ENCODE measurements around the gene TOM1L2. TPM values are rescaled to one million over a fixed set of nuclear protein-coding genes. Genes with fewer than 3 reads are reported as not detected.

TOM1L2 gene
- total and polyA plus RNA-seq, 9 donors = 18.5 to 40.1 (median 30.2) TPM

DNA sequence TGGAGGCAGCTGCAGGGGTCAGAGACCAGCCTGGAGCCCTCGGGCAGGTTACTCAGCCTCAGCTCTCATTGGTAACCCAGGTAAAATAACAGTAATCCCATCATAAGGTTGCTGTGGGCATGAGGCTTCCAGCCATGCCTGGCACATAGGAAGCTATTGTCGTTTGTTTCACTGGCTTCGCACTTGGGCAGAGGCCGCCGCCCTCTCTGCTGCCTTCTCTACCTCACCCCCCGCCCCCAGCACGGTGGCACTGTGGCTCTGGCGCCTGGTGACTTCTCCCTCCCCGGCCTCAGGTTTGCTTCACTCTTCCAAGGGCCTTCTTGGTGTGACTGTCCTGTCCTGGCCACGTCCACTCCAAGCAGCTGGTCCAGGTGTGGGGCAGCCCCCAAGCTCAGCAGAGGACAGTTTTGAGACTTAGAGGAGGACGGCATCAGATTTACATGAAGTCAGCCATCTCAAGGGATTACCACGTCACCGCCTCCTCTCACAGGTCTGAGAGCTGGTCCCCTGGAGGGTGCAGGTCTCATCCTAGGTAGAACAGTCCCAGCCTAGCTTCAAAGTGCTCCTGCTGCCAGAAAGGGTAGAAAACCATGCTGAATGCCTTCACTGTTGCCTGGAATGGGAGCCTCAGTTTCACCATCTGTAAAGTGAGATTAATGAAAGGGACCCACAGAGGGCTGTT, 170.3 kb downstream of the TOM1L2 start:
- no peak for DNase-seq
- Histone ChIP-seq H3K4me3 (ENCODE audit: low read length) (no peak overlapping the region), H3K27me3 (ENCODE audit: control insufficient read depth, insufficient read depth, low read length) (no peaks in the 10 kb centered on the region), H3K27ac (ENCODE audit: low read length) (no peak overlapping the region), H3K36me3 (ENCODE audit: control insufficient read depth, insufficient read depth, low read length) (peaks cover 70% of the 10 kb centered on the region), H3K4me1 (ENCODE audit: control insufficient read depth, insufficient read depth, low read length) (peaks cover 24% of the 10 kb centered on the region), H3K9me3 (replicated peaks; ENCODE audit: control insufficient read depth, low read depth, low read length) (no peaks in the 10 kb centered on the region)
- 84% methylated on average over 12 of the region's 13 CpGs for WGBS (ENCODE audit: insufficient coverage)

DNA sequence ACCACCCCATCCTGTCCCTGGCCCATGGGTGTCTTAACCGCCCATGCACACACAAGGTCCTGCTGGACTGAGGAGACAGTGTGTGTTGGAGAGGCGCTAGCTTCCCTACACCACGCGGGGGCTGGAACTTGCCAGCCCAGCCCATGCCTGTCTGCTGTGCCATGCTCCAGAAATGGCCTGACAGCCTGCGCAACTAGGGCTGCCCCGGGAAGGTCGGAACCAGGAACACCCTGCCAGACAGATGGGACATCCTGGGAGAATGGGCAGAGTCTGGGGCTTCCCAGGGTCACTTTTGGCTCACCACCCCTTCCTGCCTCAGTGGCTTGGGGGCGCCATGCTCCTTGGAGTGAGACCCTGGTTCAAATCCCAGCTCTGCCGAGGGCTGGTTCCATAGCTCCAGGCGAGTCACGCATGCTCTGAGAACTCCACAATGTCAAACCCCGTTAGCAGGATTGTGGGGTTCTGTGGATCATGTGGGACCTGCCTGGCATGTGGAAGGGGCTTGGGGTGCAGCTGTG, 171.6 kb downstream of the TOM1L2 start:
- 84% methylated on average over 8 of the region's 12 CpGs for WGBS (ENCODE audit: insufficient coverage)
- Histone ChIP-seq H3K4me1 (ENCODE audit: control insufficient read depth, insufficient read depth, low read length) (peaks cover 13% of the 10 kb centered on the region), H3K27ac (ENCODE audit: low read length) (no peak overlapping the region), H3K36me3 (ENCODE audit: control insufficient read depth, insufficient read depth, low read length) (peaks cover 74% of the 10 kb centered on the region), H3K27me3 (ENCODE audit: control insufficient read depth, insufficient read depth, low read length) (no peaks in the 10 kb centered on the region), H3K4me3 (ENCODE audit: low read length) (no peak overlapping the region), H3K9me3 (replicated peaks; ENCODE audit: control insufficient read depth, low read depth, low read length) (no peaks in the 10 kb centered on the region)
- no peak for DNase-seq

DNA sequence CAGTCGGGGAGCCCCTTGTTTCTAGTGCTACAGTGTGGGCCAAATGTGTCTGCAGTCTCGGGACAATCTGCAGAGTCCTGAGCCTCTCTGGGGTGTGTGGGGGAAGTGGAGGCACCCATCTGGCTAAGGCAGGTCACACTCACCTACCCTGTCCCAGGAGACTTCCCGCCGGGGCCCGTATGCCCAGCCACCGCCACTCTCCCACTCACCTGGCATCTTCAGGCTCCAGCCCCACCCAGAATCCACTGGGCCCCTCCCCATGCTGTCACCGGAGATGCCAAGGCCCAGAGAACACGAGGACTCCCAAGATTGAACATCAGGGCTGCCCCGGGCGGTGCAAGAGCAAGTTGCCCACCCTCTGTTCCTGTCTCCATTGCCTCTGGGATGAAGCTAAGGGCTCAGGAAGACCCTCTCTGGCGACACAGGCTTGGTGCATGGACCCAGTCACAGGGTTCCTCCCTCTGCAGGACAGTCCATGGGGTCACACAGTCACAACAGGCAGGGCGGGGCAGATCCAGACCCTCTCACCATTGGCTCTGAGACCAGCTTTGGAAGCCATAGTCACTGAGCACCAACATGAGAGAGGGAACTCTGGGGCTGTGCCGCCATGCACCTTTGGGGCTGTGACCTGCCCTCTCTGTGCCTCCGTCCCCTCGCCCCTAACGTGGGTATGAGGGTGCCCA, 173.5 kb downstream of the TOM1L2 start:
- Histone ChIP-seq H3K4me3 (ENCODE audit: low read length) (no peak overlapping the region), H3K27ac (ENCODE audit: low read length) (no peak overlapping the region), H3K9me3 (replicated peaks; ENCODE audit: control insufficient read depth, low read depth, low read length) (no peaks in the 10 kb centered on the region), H3K36me3 (ENCODE audit: control insufficient read depth, insufficient read depth, low read length) (peaks cover 80% of the 10 kb centered on the region), H3K27me3 (ENCODE audit: control insufficient read depth, insufficient read depth, low read length) (no peaks in the 10 kb centered on the region), H3K4me1 (ENCODE audit: control insufficient read depth, insufficient read depth, low read length) (peaks cover 8% of the 10 kb centered on the region)
- 77% methylated on average over 11 of the region's 16 CpGs for WGBS (ENCODE audit: insufficient coverage)
- DNase-seq = no peak

DNA sequence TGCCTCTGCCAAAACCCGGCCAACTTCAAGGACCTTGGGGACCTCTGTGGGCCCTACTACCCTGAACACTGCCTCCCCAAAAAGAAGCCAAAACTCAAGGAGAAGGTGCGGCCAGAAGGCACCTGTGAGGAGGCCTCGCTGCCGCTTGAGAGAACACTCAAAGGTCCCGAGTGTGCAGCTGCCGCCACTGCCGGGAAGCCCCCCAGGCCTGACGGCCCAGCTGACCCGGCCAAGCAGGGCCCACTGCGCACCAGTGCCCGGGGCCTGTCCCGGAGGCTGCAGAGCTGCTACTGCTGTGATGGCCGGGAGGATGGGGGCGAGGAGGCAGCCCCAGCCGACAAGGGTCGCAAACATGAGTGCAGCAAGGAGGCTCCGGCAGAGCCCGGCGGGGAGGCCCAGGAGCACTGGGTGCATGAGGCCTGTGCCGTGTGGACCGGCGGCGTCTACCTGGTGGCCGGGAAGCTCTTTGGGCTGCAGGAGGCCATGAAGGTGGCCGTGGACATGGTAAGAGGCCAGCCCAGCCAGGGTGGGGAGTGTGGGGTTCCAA, 174.1 kb downstream of the TOM1L2 start:
- Histone ChIP-seq H3K4me3 (ENCODE audit: low read length) (no peak overlapping the region), H3K36me3 (ENCODE audit: control insufficient read depth, insufficient read depth, low read length) (peaks cover 81% of the 10 kb centered on the region), H3K9me3 (replicated peaks; ENCODE audit: control insufficient read depth, low read depth, low read length) (no peaks in the 10 kb centered on the region), H3K27me3 (ENCODE audit: control insufficient read depth, insufficient read depth, low read length) (no peaks in the 10 kb centered on the region), H3K27ac (ENCODE audit: low read length) (no peak overlapping the region), H3K4me1 (ENCODE audit: control insufficient read depth, insufficient read depth, low read length) (peaks cover 12% of the 10 kb centered on the region)
- DNase-seq = no peak
- 89% methylated on average over 23 of the region's 25 CpGs for WGBS (ENCODE audit: insufficient coverage)

DNA sequence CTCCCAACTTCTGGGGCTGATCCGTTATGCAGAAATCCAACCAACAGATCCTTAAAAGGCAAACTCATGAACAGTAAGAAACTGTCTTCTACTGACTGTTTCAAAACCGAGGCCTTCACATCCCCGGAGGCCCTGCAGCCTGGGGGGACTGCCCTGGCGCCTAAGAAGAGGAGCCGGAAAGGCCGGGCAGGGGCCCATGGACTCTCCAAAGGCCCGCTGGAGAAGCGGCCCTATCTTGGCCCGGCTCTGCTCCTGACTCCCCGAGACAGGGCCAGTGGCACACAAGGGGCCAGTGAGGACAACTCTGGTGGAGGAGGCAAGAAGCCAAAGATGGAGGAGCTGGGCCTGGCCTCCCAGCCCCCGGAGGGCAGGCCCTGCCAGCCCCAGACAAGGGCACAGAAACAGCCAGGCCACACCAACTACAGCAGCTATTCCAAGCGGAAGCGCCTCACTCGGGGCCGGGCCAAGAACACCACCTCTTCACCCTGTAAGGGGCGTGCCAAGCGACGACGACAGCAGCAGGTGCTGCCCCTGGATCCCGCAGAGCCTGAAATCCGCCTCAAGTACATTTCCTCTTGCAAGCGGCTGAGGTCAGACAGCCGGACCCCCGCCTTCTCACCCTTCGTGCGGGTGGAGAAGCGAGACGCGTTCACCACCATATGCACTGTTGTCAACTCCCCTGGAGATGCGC, 174.9 kb downstream of the TOM1L2 start:
- H3K9me3 ChIP-seq (replicated peaks; ENCODE audit: control insufficient read depth, low read depth, low read length) = no peaks in the 10 kb centered on the region

DNA sequence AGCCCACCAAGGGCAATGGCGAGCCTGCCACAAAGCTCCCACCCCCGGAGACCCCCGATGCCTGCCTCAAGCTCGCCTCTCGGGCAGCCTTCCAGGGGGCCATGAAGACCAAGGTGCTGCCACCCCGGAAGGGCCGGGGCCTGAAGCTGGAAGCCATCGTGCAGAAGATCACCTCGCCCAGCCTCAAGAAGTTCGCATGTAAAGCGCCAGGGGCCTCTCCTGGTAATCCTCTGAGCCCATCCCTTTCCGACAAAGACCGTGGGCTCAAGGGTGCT, 175.5 kb downstream of the TOM1L2 start:
- peaks cover 77% of the 10 kb centered on the region for H3K36me3 ChIP-seq (ENCODE audit: control insufficient read depth, insufficient read depth, low read length)
- 93% methylated on average over 11 of the region's 13 CpGs for WGBS (ENCODE audit: insufficient coverage)
- H3K4me3 ChIP-seq (ENCODE audit: low read length) = no peak overlapping the region

More for the DNA sequence above, 174.9 kb downstream of the TOM1L2 start:
- Histone ChIP-seq H3K4me1 (ENCODE audit: control insufficient read depth, insufficient read depth, low read length) (peaks cover 21% of the 10 kb centered on the region), H3K27ac (ENCODE audit: low read length) (no peak overlapping the region), H3K36me3 (ENCODE audit: control insufficient read depth, insufficient read depth, low read length) (peaks cover 79% of the 10 kb centered on the region), H3K4me3 (ENCODE audit: low read length) (no peak overlapping the region), H3K27me3 (ENCODE audit: control insufficient read depth, insufficient read depth, low read length) (no peaks in the 10 kb centered on the region)
- 84% methylated on average over 28 of the region's 30 CpGs for WGBS (ENCODE audit: insufficient coverage)
- no peak for DNase-seq

DNA sequence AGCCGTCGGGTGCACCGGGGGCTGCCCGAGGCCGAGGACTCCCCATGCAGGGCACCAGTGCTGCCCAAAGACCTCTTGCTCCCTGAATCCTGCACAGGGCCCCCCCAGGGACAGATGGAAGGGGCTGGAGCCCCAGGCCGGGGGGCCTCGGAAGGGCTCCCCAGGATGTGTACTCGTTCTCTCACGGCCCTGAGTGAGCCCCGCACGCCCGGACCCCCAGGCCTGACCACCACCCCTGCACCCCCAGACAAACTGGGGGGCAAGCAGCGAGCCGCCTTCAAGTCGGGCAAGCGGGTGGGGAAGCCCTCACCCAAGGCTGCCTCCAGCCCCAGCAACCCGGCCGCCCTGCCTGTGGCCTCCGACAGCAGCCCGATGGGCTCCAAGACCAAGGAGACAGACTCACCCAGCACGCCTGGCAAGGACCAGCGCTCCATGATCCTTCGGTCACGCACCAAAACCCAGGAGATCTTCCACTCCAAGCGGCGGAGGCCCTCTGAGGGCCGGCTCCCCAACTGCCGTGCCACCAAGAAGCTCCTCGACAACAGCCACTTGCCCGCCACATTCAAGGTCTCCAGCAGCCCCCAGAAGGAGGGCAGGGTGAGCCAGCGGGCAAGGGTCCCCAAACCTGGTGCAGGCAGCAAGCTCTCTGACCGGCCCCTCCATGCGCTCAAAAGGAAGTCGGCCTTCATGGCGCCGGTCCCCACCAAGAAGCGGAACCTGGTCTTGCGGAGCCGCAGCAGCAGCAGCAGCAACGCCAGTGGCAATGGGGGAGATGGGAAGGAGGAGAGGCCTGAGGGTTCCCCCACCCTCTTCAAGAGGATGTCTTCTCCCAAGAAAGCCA, 176.0 kb downstream of the TOM1L2 start:
- no peaks in the 10 kb centered on the region for H3K27me3 ChIP-seq (ENCODE audit: control insufficient read depth, insufficient read depth, low read length)
- no peaks in the 10 kb centered on the region for H3K9me3 ChIP-seq (replicated peaks; ENCODE audit: control insufficient read depth, low read depth, low read length)
- WGBS (ENCODE audit: insufficient coverage) = 95% methylated on average over 30 of the region's 40 CpGs
- DNase-seq = no peak
- peaks cover 32% of the 10 kb centered on the region for H3K4me1 ChIP-seq (ENCODE audit: control insufficient read depth, insufficient read depth, low read length)
- H3K4me3 ChIP-seq (ENCODE audit: low read length) = no peak overlapping the region
- peaks cover 72% of the 10 kb centered on the region for H3K36me3 ChIP-seq (ENCODE audit: control insufficient read depth, insufficient read depth, low read length)
- H3K27ac ChIP-seq (ENCODE audit: low read length) = no peak overlapping the region

More for the DNA sequence above, 175.5 kb downstream of the TOM1L2 start:
- Histone ChIP-seq H3K27ac (ENCODE audit: low read length) (no peak overlapping the region), H3K4me1 (ENCODE audit: control insufficient read depth, insufficient read depth, low read length) (peaks cover 26% of the 10 kb centered on the region), H3K9me3 (replicated peaks; ENCODE audit: control insufficient read depth, low read depth, low read length) (no peaks in the 10 kb centered on the region), H3K27me3 (ENCODE audit: control insufficient read depth, insufficient read depth, low read length) (no peaks in the 10 kb centered on the region)
- no peak for DNase-seq

DNA sequence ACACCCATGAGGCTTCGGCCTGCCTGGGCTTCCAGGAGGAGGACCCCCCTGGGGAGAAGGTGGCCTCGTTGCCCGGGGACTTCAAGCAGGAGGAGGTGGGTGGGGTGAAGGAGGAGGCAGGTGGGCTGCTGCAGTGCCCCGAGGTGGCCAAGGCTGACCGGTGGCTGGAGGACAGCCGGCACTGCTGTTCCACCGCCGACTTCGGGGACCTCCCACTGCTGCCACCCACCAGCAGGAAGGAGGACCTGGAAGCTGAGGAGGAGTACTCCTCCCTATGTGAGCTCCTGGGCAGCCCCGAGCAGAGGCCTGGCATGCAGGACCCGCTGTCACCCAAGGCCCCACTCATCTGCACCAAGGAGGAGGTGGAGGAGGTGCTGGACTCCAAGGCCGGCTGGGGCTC, 176.9 kb downstream of the TOM1L2 start:
- Histone ChIP-seq H3K4me3 (ENCODE audit: low read length) (no peak overlapping the region), H3K27me3 (ENCODE audit: control insufficient read depth, insufficient read depth, low read length) (no peaks in the 10 kb centered on the region), H3K27ac (ENCODE audit: low read length) (no peak overlapping the region), H3K36me3 (ENCODE audit: control insufficient read depth, insufficient read depth, low read length) (peaks cover 67% of the 10 kb centered on the region), H3K4me1 (ENCODE audit: control insufficient read depth, insufficient read depth, low read length) (peaks cover 40% of the 10 kb centered on the region), H3K9me3 (replicated peaks; ENCODE audit: control insufficient read depth, low read depth, low read length) (no peaks in the 10 kb centered on the region)
- WGBS (ENCODE audit: insufficient coverage) = 83% methylated on average over 6 of the region's 12 CpGs
- DNase-seq = no peak

DNA sequence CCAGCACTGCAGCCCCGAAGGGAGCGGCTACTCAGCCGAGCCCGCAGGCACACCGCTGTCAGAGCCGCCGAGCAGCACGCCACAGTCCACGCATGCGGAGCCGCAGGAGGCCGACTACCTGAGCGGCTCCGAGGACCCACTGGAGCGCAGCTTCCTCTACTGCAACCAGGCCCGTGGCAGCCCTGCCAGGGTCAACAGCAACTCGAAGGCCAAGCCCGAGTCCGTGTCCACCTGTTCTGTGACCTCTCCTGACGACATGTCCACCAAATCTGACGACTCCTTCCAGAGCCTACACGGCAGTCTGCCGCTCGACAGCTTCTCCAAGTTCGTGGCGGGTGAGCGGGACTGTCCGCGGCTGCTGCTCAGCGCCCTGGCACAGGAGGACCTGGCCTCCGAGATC, 177.8 kb downstream of the TOM1L2 start:
- H3K4me3 ChIP-seq (ENCODE audit: low read length) = no peak overlapping the region
- H3K4me1 ChIP-seq (ENCODE audit: control insufficient read depth, insufficient read depth, low read length) = peaks cover 44% of the 10 kb centered on the region
- DNase-seq = no peak
- peaks cover 61% of the 10 kb centered on the region for H3K36me3 ChIP-seq (ENCODE audit: control insufficient read depth, insufficient read depth, low read length)
- no peaks in the 10 kb centered on the region for H3K27me3 ChIP-seq (ENCODE audit: control insufficient read depth, insufficient read depth, low read length)
- H3K27ac ChIP-seq (ENCODE audit: low read length) = no peak overlapping the region
- no peaks in the 10 kb centered on the region for H3K9me3 ChIP-seq (replicated peaks; ENCODE audit: control insufficient read depth, low read depth, low read length)
- 89% methylated on average over 31 of the region's 31 CpGs for WGBS (ENCODE audit: insufficient coverage)
